Mucosa of descending colon (tissue), 3 donors: ENCODE data around the gene PPP2R1B. TPM values are rescaled to one million over a fixed set of nuclear protein-coding genes. Genes with fewer than 3 reads are reported as not detected.
A peak's percentile ranks its signal among the peaks of the same experiment; 100 is the strongest.

Source experiments
- ATAC-seq: fragments of 200-7000 bp; cut with Tn5 transposase; one replicate; pipeline ENCODE4 v1.9.1; 2020; ENCODE audit warnings: mild to moderate bottlenecking, moderate library complexity
- DNase-seq, 3 donors: peaks; one replicate each; pipeline ENCODE4 v3.0.0-alpha.2; 2020
- H3K36me3 ChIP-seq: fragments of 200-600 bp; one replicate; pipeline ENCODE4 v1.8.0; 2021; ENCODE audit warnings: low read depth, mild to moderate bottlenecking
- H3K4me1 ChIP-seq: fragments of 200-600 bp; one replicate; pipeline ENCODE4 v1.8.0; 2021; ENCODE audit warnings: low read depth, mild to moderate bottlenecking
- H3K4me3 ChIP-seq: fragments of 200-600 bp; one replicate; pipeline ENCODE4 v1.8.0; 2021; ENCODE audit warnings: mild to moderate bottlenecking
- H3K9me3 ChIP-seq: fragments of 200-600 bp; one replicate; pipeline ENCODE4 v1.8.0; 2021; ENCODE audit warnings: mild to moderate bottlenecking
- intact Hi-C, 2 donors: fragments of 100-400 bp; cut with DNase I in 1 of 2; cut with micrococcal nuclease in 1 of 2; formaldehyde crosslinking; loops; one replicate each; pipeline versions ENCODE4 v1.11.0 to v1.11.1; 2022; cut with DNase I, micrococcal nuclease
- total RNA-seq, 3 donors: library from RNA; stranded (reverse); fragmentation: NEBNext Ultra II Directional in 2 of 3; extraction: Animal tissue kit (Norgen Biotek cat#: 25700) in 2 of 3; gene quantifications; one replicate each; pipeline versions ENCODE4 v1.2.1 to v1.2.4, GENCODE V29; 2021 to 2023
- TF ChIP-seq, protein P1 (sequence below): fragments of 200-600 bp; IDR thresholded peaks from one replicate; pipeline ENCODE4 v1.8.0; 2022; ENCODE audit warnings: antibody characterized with exemption, mild to moderate bottlenecking
- donor health status: DM: no; HTN: no; CAD: no; lungs with moderate emphysema.
- donor health status: DM: no; HTN: no; CAD: no.
- donor health status: DM: no; HTN: yes; CAD: no.

The PPP2R1B gene
- total RNA-seq, 3 donors from 2014 or later: 28.5 to 48.5 (median 47.0) TPM

DNA sequence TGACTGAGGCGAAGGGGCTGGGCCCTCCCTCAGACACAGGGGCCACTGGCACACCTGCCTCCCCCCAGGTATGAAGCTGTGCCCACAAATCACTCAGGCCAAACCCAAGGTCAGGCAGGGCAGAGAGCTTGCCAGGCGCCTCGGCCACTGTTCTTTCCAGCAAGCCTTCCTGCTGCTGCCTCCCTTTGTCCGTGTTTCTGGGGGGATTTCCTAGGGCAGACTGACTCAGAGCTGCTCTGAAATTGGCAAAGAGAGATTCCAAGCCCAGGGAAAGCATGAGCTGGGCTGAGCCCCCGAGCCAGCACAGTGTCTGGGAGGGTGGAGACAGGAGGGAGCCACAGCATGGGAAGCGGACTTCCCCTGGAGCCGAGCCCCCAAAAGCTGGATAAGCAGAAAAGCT is 33.2 kb downstream of the PPP2R1B start:
- Histone ChIP-seq H3K4me3 (no peak overlapping the region), H3K9me3 (no peaks in the 10 kb centered on the region), H3K4me1 (peaks cover 21% of the 10 kb centered on the region), H3K36me3 (no peaks in the 10 kb centered on the region)
- peak; percentile 7 for ATAC-seq
- DNase-seq: peak in 1 of 3 donors; percentile 61
- intact Hi-C loops: no loop called here
- TF ChIP-seq, protein P1, sequence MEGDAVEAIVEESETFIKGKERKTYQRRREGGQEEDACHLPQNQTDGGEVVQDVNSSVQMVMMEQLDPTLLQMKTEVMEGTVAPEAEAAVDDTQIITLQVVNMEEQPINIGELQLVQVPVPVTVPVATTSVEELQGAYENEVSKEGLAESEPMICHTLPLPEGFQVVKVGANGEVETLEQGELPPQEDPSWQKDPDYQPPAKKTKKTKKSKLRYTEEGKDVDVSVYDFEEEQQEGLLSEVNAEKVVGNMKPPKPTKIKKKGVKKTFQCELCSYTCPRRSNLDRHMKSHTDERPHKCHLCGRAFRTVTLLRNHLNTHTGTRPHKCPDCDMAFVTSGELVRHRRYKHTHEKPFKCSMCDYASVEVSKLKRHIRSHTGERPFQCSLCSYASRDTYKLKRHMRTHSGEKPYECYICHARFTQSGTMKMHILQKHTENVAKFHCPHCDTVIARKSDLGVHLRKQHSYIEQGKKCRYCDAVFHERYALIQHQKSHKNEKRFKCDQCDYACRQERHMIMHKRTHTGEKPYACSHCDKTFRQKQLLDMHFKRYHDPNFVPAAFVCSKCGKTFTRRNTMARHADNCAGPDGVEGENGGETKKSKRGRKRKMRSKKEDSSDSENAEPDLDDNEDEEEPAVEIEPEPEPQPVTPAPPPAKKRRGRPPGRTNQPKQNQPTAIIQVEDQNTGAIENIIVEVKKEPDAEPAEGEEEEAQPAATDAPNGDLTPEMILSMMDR: no peak

DNA sequence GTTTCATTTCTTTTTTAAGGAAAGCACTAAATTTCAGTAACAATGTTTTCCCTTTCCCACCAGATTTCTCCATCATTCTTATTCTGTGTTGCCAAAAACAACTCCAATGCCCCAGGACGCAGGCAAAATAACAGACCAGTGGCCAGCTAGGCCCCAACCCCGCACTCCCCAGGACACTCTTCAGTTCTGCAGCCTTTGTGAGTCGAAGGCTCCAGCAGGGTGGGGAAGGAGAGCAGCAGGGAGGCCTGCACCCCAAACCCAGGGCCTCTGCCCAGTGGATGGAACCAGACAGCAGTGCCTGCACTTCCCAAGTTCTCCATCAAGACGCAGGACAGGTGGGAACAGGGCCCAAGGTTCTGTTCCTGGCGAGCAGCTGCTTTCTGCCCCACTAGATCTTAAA is 34.4 kb downstream of the PPP2R1B start:
- H3K36me3 ChIP-seq: no peaks in the 10 kb centered on the region
- ATAC-seq (no peak), DNase-seq (no peak)
- TF ChIP-seq, protein P1: no peak
- intact Hi-C loops: no loop called here
- peaks cover 21% of the 10 kb centered on the region for H3K4me1 ChIP-seq
- no peak overlapping the region for H3K4me3 ChIP-seq
- H3K9me3 ChIP-seq: no peaks in the 10 kb centered on the region

GRCh38 chr11:111730871-111731591 is 35.2 kb downstream of the PPP2R1B start:
- TF ChIP-seq, protein P1: no peak
- H3K4me1 ChIP-seq: peaks cover 21% of the 10 kb centered on the region
- H3K36me3 ChIP-seq: no peaks in the 10 kb centered on the region
- no peak overlapping the region for H3K4me3 ChIP-seq
- ATAC-seq: peak; percentile 53
- intact Hi-C loops: no loop called here
- no peaks in the 10 kb centered on the region for H3K9me3 ChIP-seq
- peak in 2 of 3 donors; percentile 58 to 62 for DNase-seq

GRCh38 chr11:111729831-111730311 is 36.3 kb downstream of the PPP2R1B start:
- H3K9me3 ChIP-seq: no peaks in the 10 kb centered on the region
- intact Hi-C loops: no loop called here
- no peak for ATAC-seq
- H3K4me1 ChIP-seq: peaks cover 21% of the 10 kb centered on the region
- peak in 1 of 3 donors; percentile 11 for DNase-seq
- no peak overlapping the region for H3K4me3 ChIP-seq
- TF ChIP-seq, protein P1: no peak
- H3K36me3 ChIP-seq: no peaks in the 10 kb centered on the region

GRCh38 chr11:111729071-111729830 is 36.9 kb downstream of the PPP2R1B start:
- Histone ChIP-seq H3K36me3 (peaks cover 4% of the 10 kb centered on the region), H3K4me3 (no peak overlapping the region), H3K9me3 (no peaks in the 10 kb centered on the region), H3K4me1 (peaks cover 16% of the 10 kb centered on the region)
- DNase-seq (peak in 1 of 3 donors; percentile 19), ATAC-seq (no peak)
- TF ChIP-seq, protein P1: no peak
- intact Hi-C loops: no loop called here
